Brain microvascular endothelial cell (primary cell): ENCODE results near the gene CCDC88B.

Experiments
- DNase-seq: peaks from one replicate; pipeline ENCODE4 v3.0.0-alpha.2; 2020
- H3K27ac ChIP-seq: fragments of 250-450 bp; sonication (Bioruptor Pico); 2 replicates; pipeline ENCODE4 v1.5.1; 2020; ENCODE audit warnings: mild to moderate bottlenecking, moderate library complexity
- H3K27me3 ChIP-seq: fragments of 250-450 bp; sonication (Bioruptor Pico); replicated peaks from 2 replicates; pipeline ENCODE4 v1.5.1; 2020; ENCODE audit warnings: mild to moderate bottlenecking
- H3K36me3 ChIP-seq: fragments of 250-450 bp; sonication (Bioruptor Pico); replicated peaks from 2 replicates; pipeline ENCODE4 v1.5.1; 2020; ENCODE audit warnings: mild to moderate bottlenecking
- H3K4me3 ChIP-seq: 2 replicates; pipeline ENCODE4 v1.5.1; 2011; ENCODE audit warnings: low read depth, mild to moderate bottlenecking, control low read depth, low read length, moderate library complexity
- CTCF ChIP-seq: IDR thresholded peaks from 2 replicates; pipeline ENCODE4 v1.5.1; 2011; ENCODE audit warnings: low read depth, mild to moderate bottlenecking, moderate library complexity, low read length, control low read depth, inconsistent platforms; ENCODE audit errors: missing control alignments
- in situ Hi-C: cut with HindIII; loops from 2 replicates; pipeline ENCODE4 v1.10.0; 2017; ENCODE audit warnings: low sequenced_read_pairs, low pct_ligation_motif_present

The CCDC88B gene

GRCh38 chr11:64327375-64327774 is 12.6 kb upstream of the CCDC88B start:
- peaks cover 5% of the 10 kb centered on the region for H3K36me3 ChIP-seq
- no peak for TF ChIP-seq CTCF
- in situ Hi-C loops = no loop called here
- H3K27me3 ChIP-seq = no peaks in the 10 kb centered on the region
- DNase-seq = no peak
- H3K4me3 ChIP-seq = no peak overlapping the region
- H3K27ac ChIP-seq = no peak overlapping the region

- no peak overlapping the region for H3K4me3 ChIP-seq
- H3K27ac ChIP-seq = no peak overlapping the region
- in situ Hi-C loops = no loop called here
- no peak for DNase-seq
- H3K27me3 ChIP-seq = no peaks in the 10 kb centered on the region
- no peak for TF ChIP-seq CTCF
- no peaks in the 10 kb centered on the region for H3K36me3 ChIP-seq
Measured at GRCh38 chr11:64327993-64328392, 12.0 kb upstream of the CCDC88B start.

- Histone ChIP-seq H3K4me3 (no peak overlapping the region), H3K36me3 (no peaks in the 10 kb centered on the region), H3K27me3 (no peaks in the 10 kb centered on the region), H3K27ac (no peak overlapping the region)
- TF ChIP-seq CTCF = no peak
- DNase-seq = no peak
- in situ Hi-C loops = no loop called here
Measured at GRCh38 chr11:64330888-64331287, 9.1 kb upstream of the CCDC88B start.

- peak; percentile 84 for TF ChIP-seq CTCF
- DNase-seq = peak; percentile 84
- Histone ChIP-seq H3K27me3 (no peaks in the 10 kb centered on the region), H3K27ac (no peak overlapping the region), H3K36me3 (no peaks in the 10 kb centered on the region), H3K4me3 (no peak overlapping the region)
- in situ Hi-C loops = no loop called here
Measured at GRCh38 chr11:64331569-64332371, 8.2 kb upstream of the CCDC88B start.

DNA sequence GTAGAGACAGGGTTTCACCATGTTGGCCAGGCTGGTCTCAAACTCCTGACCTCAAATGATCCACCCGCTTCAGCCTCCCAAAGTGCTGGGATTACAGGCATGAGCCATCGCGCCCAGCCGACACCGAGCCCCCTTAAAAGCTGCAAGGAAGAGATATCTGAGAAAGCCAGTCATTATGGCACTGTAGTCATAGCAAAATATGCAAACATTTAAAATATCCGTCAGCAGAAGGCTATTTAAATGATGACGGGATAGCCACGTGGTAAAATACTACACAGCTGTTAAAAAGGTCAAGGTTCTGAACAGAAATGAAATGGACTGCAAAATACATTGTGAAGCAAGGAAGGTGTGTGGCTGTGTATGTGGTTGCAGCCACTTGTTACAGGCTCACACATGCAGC is 6.4 kb upstream of the CCDC88B start:
- Histone ChIP-seq H3K4me3 (no peak overlapping the region), H3K36me3 (no peaks in the 10 kb centered on the region), H3K27ac (no peak overlapping the region), H3K27me3 (no peaks in the 10 kb centered on the region)
- TF ChIP-seq CTCF = no peak
- no peak for DNase-seq
- in situ Hi-C loops = no loop called here
